ENCODE results near the gene MAGI2.

- TF ChIP-seq POLR2A (IDR thresholded peaks at IDR 0.05): no peak
- TF ChIP-seq CTCF (IDR thresholded peaks at IDR 0.05): no peak
These were observed 390.3 kb downstream of the MAGI2 start for GRCh38 chr7:79063019-79063698.
